Caco-2 (cell line): Measurements from ENCODE around the gene AGAP1. TPM values are rescaled to one million over a fixed set of nuclear protein-coding genes. Genes with fewer than 3 reads are reported as not detected.

ENCODE experiments used
- BruUV-seq: library from RNA; stranded (reverse); fragments of 400-500 nt; replicated peaks from 2 replicates; lab custom pipeline; 2021; lab: Mats Ljungman, UMichigan
- CTCF ChIA-PET: fragments of 300-600 bp; sonication (Branson Sonifier 250); formaldehyde crosslinking; loops from one replicate; lab custom pipeline; 2022; ENCODE audit warnings: antibody characterized with exemption; lab: Charles Lee
- POLR2A ChIA-PET: fragments of 300-600 bp; sonication (Branson Sonifier 250); formaldehyde crosslinking; loops from one replicate; lab custom pipeline; 2022; ENCODE audit warnings: antibody characterized with exemption; lab: Charles Lee
- DNase-seq, 2 experiments: peaks; one replicate each; pipeline versions ENCODE4 v3.0.0 to v3.0.0-alpha.2; 2020 to 2022
- H3K27me3 ChIP-seq: replicated peaks from 2 replicates; pipeline ENCODE4 v1.6.0; 2011; ENCODE audit warnings: low read length; ENCODE audit not compliant: control insufficient read depth, insufficient read depth
- H3K36me3 ChIP-seq: 2 replicates; pipeline ENCODE4 v1.5.1; 2011; ENCODE audit warnings: low read length; ENCODE audit not compliant: control insufficient read depth, insufficient read depth
- H3K4me1 ChIP-seq: fragments of 250-450 bp; sonication (Bioruptor Pico); 2 replicates; pipeline ENCODE4 v1.5.1; 2020; ENCODE audit warnings: mild to moderate bottlenecking
- H3K4me3 ChIP-seq: 2 replicates; pipeline ENCODE4 v1.5.1; 2011; ENCODE audit warnings: low read depth, mild to moderate bottlenecking, control low read depth, low read length
- H3K9me3 ChIP-seq: fragments of 250-450 bp; sonication (Bioruptor Pico); 2 replicates; pipeline ENCODE4 v1.5.1; 2020; ENCODE audit warnings: mild to moderate bottlenecking, moderate library complexity
- H3K27ac Mint-ChIP-seq: one replicate; pipeline ENCODE4 v1.8.0; 2022; ENCODE audit warnings: mixed read lengths; ENCODE audit not compliant: unreplicated experiment
- H3K27me3 Mint-ChIP-seq: one replicate; pipeline ENCODE4 v1.8.0; 2022; ENCODE audit warnings: mixed read lengths; ENCODE audit not compliant: insufficient read depth, unreplicated experiment
- H3K36me3 Mint-ChIP-seq: one replicate; pipeline ENCODE4 v1.8.0; 2022; ENCODE audit warnings: mild to moderate bottlenecking, mixed read lengths; ENCODE audit not compliant: insufficient read depth, unreplicated experiment
- H3K4me1 Mint-ChIP-seq: one replicate; pipeline ENCODE4 v1.8.0; 2022; ENCODE audit warnings: low read depth, mixed read lengths; ENCODE audit not compliant: unreplicated experiment
- H3K4me3 Mint-ChIP-seq: one replicate; pipeline ENCODE4 v1.8.0; 2022; ENCODE audit warnings: mild to moderate bottlenecking, moderate library complexity, mixed read lengths; ENCODE audit not compliant: unreplicated experiment
- H3K9me3 Mint-ChIP-seq: one replicate; pipeline ENCODE4 v1.8.0; 2022; ENCODE audit warnings: mixed read lengths; ENCODE audit not compliant: unreplicated experiment
- intact Hi-C: fragments of 100-400 bp; cut with micrococcal nuclease; formaldehyde crosslinking; loops from one replicate; pipeline ENCODE4 v1.10.0; 2022; ENCODE audit not compliant: unreplicated experiment
- total RNA-seq: library from RNA; stranded (reverse); gene quantifications from 2 replicates; pipeline ENCODE4 v1.2.3, GENCODE V29; 2022
- TF ChIP-seq, protein P1 (sequence below), 2 experiments: fragments of 200-600 bp in 1 of 2; IDR thresholded peaks; 1 replicate in 1 of 2; 2 replicates in 1 of 2; pipeline versions ENCODE4 v1.5.1 to v1.8.0; 2011 to 2022; ENCODE audit warnings: antibody characterized with exemption in 1 of 2, control low read depth in 1 of 2, inconsistent platforms in 1 of 2, low read depth in 1 of 2, low read length in 1 of 2, mild to moderate bottlenecking in 1 of 2, moderate library complexity in 1 of 2; ENCODE audit not compliant: insufficient read depth in 1 of 2, severe bottlenecking in 1 of 2, unreplicated experiment in 1 of 2

AGAP1 gene
- total RNA-seq, 1 experiment from 2014 or later: 41.7 TPM

DNA sequence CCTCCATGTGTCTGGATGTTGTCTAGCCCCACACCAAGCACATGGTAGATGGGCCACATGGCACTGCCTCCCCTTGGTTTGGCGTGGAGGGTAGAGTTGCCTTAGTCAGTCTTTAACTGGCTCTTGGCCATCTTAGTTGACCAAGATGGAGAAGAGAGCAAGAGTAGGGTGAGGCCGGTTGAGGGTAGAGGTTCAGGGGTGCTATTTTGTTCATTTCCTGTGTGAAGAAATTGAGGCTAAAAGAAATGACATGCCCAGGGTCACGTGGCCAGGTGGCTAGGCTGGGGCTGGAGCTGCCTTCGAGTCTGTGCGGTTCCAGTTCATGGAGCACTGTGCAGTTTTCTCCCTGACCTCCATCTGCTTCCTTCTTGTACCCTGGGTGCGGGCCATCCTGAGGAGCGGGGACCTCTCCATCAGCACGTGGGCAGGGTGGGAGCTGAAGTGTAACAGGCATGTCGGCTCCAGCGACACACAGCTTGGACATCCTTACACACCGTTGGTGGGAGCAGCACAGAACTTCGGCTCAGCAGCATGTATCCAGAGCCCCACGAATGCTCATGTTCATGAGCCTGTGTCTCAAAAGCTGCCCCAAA, 461.1 kb downstream of the AGAP1 start:
- Histone ChIP-seq H3K4me3 (no peak overlapping the region), H3K9me3 (no peaks in the 10 kb centered on the region), H3K4me1 (no peaks in the 10 kb centered on the region), H3K27me3 (no peaks in the 10 kb centered on the region), H3K36me3 (no peaks in the 10 kb centered on the region)
- TF ChIP-seq, protein P1, sequence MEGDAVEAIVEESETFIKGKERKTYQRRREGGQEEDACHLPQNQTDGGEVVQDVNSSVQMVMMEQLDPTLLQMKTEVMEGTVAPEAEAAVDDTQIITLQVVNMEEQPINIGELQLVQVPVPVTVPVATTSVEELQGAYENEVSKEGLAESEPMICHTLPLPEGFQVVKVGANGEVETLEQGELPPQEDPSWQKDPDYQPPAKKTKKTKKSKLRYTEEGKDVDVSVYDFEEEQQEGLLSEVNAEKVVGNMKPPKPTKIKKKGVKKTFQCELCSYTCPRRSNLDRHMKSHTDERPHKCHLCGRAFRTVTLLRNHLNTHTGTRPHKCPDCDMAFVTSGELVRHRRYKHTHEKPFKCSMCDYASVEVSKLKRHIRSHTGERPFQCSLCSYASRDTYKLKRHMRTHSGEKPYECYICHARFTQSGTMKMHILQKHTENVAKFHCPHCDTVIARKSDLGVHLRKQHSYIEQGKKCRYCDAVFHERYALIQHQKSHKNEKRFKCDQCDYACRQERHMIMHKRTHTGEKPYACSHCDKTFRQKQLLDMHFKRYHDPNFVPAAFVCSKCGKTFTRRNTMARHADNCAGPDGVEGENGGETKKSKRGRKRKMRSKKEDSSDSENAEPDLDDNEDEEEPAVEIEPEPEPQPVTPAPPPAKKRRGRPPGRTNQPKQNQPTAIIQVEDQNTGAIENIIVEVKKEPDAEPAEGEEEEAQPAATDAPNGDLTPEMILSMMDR (IDR thresholded peaks at IDR 0.05; ENCODE audit: insufficient read depth in 1 of 2, low read depth in 1 of 2, low read length in 1 of 2, severe bottlenecking in 1 of 2, unreplicated experiment in 1 of 2): no peak
- Mint-ChIP-seq H3K27me3 (no peaks in the 10 kb centered on the region), H3K4me3 (no peak overlapping the region), H3K27ac (no peak overlapping the region), H3K36me3 (peaks cover 6% of the 10 kb centered on the region), H3K9me3 (no peaks in the 10 kb centered on the region), H3K4me1 (no peaks in the 10 kb centered on the region)
- POLR2A ChIA-PET: no interaction called here
- DNase-seq: no peak
- intact Hi-C loops: no loop called here
- CTCF ChIA-PET: no interaction called here
- BruUV-seq: no TSS peak

DNA sequence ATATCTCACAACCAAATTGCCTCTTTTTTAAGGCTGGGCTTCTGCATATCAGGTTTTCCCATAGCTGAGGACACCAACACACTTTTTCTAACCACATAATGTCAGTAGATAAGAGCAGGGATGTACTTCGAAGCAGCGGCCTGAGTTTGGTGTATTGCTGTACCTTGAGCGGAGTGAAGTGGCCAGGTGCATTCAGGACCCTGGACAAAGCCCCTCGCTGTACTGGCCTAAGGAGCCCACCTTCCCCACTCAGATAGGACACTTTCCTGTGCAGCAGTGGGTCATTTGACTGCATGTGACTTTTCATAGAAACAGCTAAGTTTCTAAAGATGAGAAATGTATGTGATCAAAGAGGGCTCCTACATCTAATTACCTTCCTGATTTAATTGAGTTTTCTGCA, 461.8 kb downstream of the AGAP1 start:
- TF ChIP-seq, protein P1 (IDR thresholded peaks at IDR 0.05; ENCODE audit: insufficient read depth in 1 of 2, low read depth in 1 of 2, low read length in 1 of 2, severe bottlenecking in 1 of 2, unreplicated experiment in 1 of 2): no peak
- ChIA-PET POLR2A (no interaction called here), CTCF (no interaction called here)
- intact Hi-C loops: no loop called here
- Mint-ChIP-seq H3K9me3 (no peaks in the 10 kb centered on the region), H3K36me3 (peaks cover 6% of the 10 kb centered on the region), H3K4me3 (no peak overlapping the region), H3K27ac (no peak overlapping the region), H3K27me3 (no peaks in the 10 kb centered on the region), H3K4me1 (no peaks in the 10 kb centered on the region)
- Histone ChIP-seq H3K9me3 (no peaks in the 10 kb centered on the region), H3K27me3 (no peaks in the 10 kb centered on the region), H3K4me1 (no peaks in the 10 kb centered on the region), H3K36me3 (no peaks in the 10 kb centered on the region), H3K4me3 (no peak overlapping the region)
- no peak for DNase-seq
- no TSS peak for BruUV-seq

DNA sequence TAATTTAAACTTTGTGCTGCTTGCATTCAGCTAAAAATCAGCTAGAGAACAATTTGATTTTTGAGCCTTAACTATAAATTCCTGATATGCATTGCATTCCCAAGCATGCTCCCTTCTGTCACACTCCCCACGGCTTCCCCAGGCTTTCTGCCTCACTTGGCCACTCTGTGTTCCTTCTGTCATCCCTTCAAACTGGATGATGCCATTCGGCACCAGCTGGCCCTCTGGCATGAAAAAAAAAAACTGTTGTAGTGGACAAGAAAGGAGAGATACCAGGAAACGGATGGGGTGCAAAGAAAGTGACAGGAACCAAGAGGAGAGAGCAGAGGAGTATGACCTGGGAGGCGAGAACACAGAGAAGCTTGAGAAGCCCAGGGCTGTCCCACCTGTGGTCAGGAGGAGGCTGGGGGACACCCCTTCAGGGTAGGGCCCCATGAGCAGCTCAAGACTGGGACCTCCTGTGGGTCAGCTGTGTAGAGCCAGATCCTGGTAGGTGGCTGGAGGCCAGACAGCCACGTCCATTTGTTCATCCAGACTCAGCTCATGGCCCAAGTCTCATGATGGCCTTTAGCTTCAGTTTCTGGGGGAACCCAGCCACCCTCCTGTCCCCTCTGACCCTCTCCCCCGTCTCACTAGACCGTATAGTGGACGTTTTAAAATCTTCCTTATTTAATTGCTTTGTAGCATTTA, 462.6 kb downstream of the AGAP1 start:
- POLR2A ChIA-PET: no interaction called here
- Mint-ChIP-seq H3K4me1 (no peaks in the 10 kb centered on the region), H3K27me3 (no peaks in the 10 kb centered on the region), H3K36me3 (peaks cover 6% of the 10 kb centered on the region), H3K9me3 (no peaks in the 10 kb centered on the region), H3K4me3 (no peak overlapping the region), H3K27ac (no peak overlapping the region)
- no peaks in the 10 kb centered on the region for H3K27me3 ChIP-seq
- intact Hi-C loops: no loop called here
- H3K9me3 ChIP-seq: no peaks in the 10 kb centered on the region
- TF ChIP-seq, protein P1 (IDR thresholded peaks at IDR 0.05; ENCODE audit: insufficient read depth in 1 of 2, low read depth in 1 of 2, low read length in 1 of 2, severe bottlenecking in 1 of 2, unreplicated experiment in 1 of 2): no peak
- BruUV-seq: no TSS peak
- CTCF ChIA-PET: no interaction called here
- DNase-seq: no peak
- H3K4me3 ChIP-seq: no peak overlapping the region
- H3K4me1 ChIP-seq: no peaks in the 10 kb centered on the region
- H3K36me3 ChIP-seq: no peaks in the 10 kb centered on the region
